IMR-90 (cell line): ENCODE results near the gene SLC35E3.
A peak's percentile ranks its signal among the peaks of the same experiment; 100 is the strongest.

Experiments
- BHLHE40 ChIP-seq: fragments of 150-350 bp; IDR thresholded peaks from 2 replicates; pipeline ENCODE4 v1.6.1; 2016; ENCODE audit warnings: mild to moderate bottlenecking, low read depth, low read length
- CEBPB ChIP-seq: IDR thresholded peaks from 2 replicates; pipeline ENCODE4 v1.6.1; 2012; ENCODE audit warnings: low read depth, low read length, improper control_type of control experiment
- FOS ChIP-seq: fragments of 150-350 bp; IDR thresholded peaks from 2 replicates; pipeline ENCODE4 v1.6.1; 2016; ENCODE audit warnings: low read depth, low read length
- MAFK ChIP-seq: IDR thresholded peaks from 2 replicates; pipeline ENCODE4 v1.6.1; 2012; ENCODE audit warnings: low read depth, low read length, improper control_type of control experiment
- MAZ ChIP-seq: IDR thresholded peaks from 2 replicates; pipeline ENCODE4 v1.6.1; 2012; ENCODE audit warnings: low read depth, mild to moderate bottlenecking, low read length, improper control_type of control experiment, moderate library complexity, borderline replicate concordance
- POLR2A ChIP-seq: IDR thresholded peaks from 2 replicates; pipeline ENCODE4 v1.6.1; 2012; ENCODE audit warnings: mild to moderate bottlenecking, low read depth, low read length
- RAD21 ChIP-seq: IDR thresholded peaks from 2 replicates; pipeline ENCODE4 v1.6.1; 2012; ENCODE audit warnings: low read length, improper control_type of control experiment
- RCOR1 ChIP-seq: IDR thresholded peaks from 2 replicates; pipeline ENCODE4 v1.6.1; 2012; ENCODE audit warnings: mild to moderate bottlenecking, low read length, improper control_type of control experiment; ENCODE audit not compliant: insufficient replicate concordance
- RFX5 ChIP-seq: IDR thresholded peaks from 2 replicates; pipeline ENCODE4 v1.8.0; 2012; ENCODE audit warnings: low read depth, mild to moderate bottlenecking, low read length, moderate library complexity
- SMC3 ChIP-seq: fragments of 150-350 bp; IDR thresholded peaks from 2 replicates; pipeline ENCODE4 v1.6.1; 2016; ENCODE audit warnings: low read depth, mild to moderate bottlenecking, antibody characterized with exemption, low read length, moderate library complexity
- TF ChIP-seq, protein P1 (sequence below): conservative IDR thresholded peaks from 2 replicates; pipeline ENCODE4 v1.5.1; 2012; ENCODE audit warnings: mild to moderate bottlenecking, low read depth, low read length, improper control_type of control experiment
- TF ChIP-seq, protein P2 (sequence below): fragments of 150-350 bp; IDR thresholded peaks from 2 replicates; pipeline ENCODE4 v1.6.1; 2016; ENCODE audit warnings: low read depth, mild to moderate bottlenecking, low read length, moderate library complexity, borderline replicate concordance
- TF ChIP-seq, protein P3 (sequence below): fragments of 150-350 bp; IDR thresholded peaks from 2 replicates; pipeline ENCODE4 v1.6.1; 2017; ENCODE audit warnings: mild to moderate bottlenecking, antibody characterized with exemption, low read length, low read depth

DNA sequence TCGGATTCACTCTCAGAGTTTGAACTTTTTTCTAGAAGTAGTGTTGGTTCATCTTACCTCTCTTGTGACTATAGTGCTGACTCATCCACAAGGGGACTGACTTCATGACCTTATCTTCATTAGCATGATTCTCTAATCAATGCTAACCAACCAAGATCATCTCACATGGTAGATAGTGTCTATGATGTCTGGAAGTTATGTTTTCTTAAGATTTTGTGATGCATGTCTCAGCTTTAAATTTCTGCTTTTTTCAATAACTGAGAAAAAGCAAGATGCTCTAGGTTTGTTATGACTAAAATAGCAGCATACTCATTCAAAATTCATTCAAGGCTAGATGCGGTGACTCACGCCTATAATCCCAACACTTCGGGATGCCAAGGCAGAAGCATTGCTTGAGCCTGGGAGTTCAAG is 12.3 kb upstream of the SLC35E3 start:
- TF ChIP-seq, protein P1, sequence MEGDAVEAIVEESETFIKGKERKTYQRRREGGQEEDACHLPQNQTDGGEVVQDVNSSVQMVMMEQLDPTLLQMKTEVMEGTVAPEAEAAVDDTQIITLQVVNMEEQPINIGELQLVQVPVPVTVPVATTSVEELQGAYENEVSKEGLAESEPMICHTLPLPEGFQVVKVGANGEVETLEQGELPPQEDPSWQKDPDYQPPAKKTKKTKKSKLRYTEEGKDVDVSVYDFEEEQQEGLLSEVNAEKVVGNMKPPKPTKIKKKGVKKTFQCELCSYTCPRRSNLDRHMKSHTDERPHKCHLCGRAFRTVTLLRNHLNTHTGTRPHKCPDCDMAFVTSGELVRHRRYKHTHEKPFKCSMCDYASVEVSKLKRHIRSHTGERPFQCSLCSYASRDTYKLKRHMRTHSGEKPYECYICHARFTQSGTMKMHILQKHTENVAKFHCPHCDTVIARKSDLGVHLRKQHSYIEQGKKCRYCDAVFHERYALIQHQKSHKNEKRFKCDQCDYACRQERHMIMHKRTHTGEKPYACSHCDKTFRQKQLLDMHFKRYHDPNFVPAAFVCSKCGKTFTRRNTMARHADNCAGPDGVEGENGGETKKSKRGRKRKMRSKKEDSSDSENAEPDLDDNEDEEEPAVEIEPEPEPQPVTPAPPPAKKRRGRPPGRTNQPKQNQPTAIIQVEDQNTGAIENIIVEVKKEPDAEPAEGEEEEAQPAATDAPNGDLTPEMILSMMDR, result no peak
- TF ChIP-seq RAD21 (no peak), MAFK (peak; percentile 64), POLR2A (no peak), BHLHE40 (0 out of 2 replicates have a peak, but pooled peaks have one; percentile 8), MAZ (no peak), RFX5 (no peak), CEBPB (peak; percentile 30; the same call in 1 of the 2 replicates), FOS (peak; percentile 79), SMC3 (no peak), RCOR1 (no peak)
- TF ChIP-seq, protein P2, sequence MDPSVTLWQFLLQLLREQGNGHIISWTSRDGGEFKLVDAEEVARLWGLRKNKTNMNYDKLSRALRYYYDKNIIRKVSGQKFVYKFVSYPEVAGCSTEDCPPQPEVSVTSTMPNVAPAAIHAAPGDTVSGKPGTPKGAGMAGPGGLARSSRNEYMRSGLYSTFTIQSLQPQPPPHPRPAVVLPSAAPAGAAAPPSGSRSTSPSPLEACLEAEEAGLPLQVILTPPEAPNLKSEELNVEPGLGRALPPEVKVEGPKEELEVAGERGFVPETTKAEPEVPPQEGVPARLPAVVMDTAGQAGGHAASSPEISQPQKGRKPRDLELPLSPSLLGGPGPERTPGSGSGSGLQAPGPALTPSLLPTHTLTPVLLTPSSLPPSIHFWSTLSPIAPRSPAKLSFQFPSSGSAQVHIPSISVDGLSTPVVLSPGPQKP, result no peak
- TF ChIP-seq, protein P3, sequence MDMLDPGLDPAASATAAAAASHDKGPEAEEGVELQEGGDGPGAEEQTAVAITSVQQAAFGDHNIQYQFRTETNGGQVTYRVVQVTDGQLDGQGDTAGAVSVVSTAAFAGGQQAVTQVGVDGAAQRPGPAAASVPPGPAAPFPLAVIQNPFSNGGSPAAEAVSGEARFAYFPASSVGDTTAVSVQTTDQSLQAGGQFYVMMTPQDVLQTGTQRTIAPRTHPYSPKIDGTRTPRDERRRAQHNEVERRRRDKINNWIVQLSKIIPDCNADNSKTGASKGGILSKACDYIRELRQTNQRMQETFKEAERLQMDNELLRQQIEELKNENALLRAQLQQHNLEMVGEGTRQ, result no peak
